ENCODE data around the gene CES3.

GRCh38 chr16:66914541-66914940 is 46.5 kb upstream of the CES3 start:
- TF ChIP-seq CTCF (tag by site-specific recombination; IDR thresholded peaks at IDR 0.05) (no peak), ZNF660 (tag by site-specific recombination; IDR thresholded peaks at IDR 0.05) (no peak), ZNF324 (tag by site-specific recombination; IDR thresholded peaks at IDR 0.05) (no peak)

Measured in HEK293 (cell line).